NCI-H345 treated with DMSO at 0.1 percent for 48 hours (cell line): ENCODE measurements around the gene SYTL1.
"Not testable (repeated sequence)": the region's sequence is repeated elsewhere in the genome, so short reads cannot be mapped to it uniquely, and the experiment has no call there.

ENCODE experiments used
- DNase-seq: peaks from one replicate; lab custom pipeline; 2025; ENCODE audit not compliant: unreplicated experiment; lab: John Stamatoyannopoulos, UW

The SYTL1 gene

GRCh38 chr1:27381969-27382762 is 40.3 kb downstream of the SYTL1 start:
- DNase-seq: no peak

- DNase-seq: peak; percentile 11
Observed at GRCh38 chr1:27383039-27383605, 41.3 kb downstream of the SYTL1 start, which contains the start of gene CD164L2. CD164L2 (minus strand) TSS chr1:27383333; CDS start chr1:27383239, 94 bp downstream.

- no peak for DNase-seq
Observed at GRCh38 chr1:27383661-27384060, 41.8 kb downstream of the SYTL1 start.

- not testable (repeated sequence) for DNase-seq
Observed at GRCh38 chr1:27384797-27385196, 43.0 kb downstream of the SYTL1 start.

- DNase-seq: peak; percentile 75
Observed at GRCh38 chr1:27388337-27389005, 46.6 kb downstream of the SYTL1 start.

DNA sequence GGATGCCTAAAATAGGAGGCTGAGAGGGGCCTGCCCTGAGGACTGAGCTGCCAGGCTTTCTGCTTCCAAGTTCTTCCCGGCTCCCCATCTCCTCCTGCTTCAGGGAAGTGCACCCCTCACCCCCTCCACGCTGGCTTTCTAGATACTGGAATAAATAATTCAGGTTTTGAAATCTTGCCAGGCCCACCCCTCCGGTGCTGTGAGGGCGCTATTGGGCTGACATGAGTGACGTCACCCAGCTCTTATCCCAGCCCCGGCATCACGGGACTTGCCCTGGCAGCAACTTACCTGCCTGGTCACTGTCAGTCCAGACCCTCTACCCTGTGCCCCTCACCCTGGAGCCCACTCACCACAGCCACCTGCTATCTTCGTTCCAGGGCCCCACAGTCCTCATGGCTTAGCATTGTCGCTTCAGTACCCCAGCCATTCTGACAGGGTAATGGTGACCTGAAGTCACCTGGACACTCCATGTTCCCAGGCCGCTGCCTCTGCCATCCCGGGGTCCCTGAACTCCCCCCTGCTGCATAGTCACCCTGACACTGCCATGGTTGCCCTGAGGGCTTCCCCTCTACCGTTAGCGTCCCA is 49.8 kb downstream of the SYTL1 start:
- peak; percentile 6 for DNase-seq

GRCh38 chr1:27392096-27392777 is 50.4 kb downstream of the SYTL1 start, which contains the start of gene GPR3:
GPR3 (plus strand) TSS chr1:27392622; CDS start chr1:27393799, 1,177 bp downstream.
- DNase-seq: peak; percentile 91

GRCh38 chr1:27392778-27393635 is 51.2 kb downstream of the SYTL1 start:
- DNase-seq: no peak

GRCh38 chr1:27393641-27394281 is 51.9 kb downstream of the SYTL1 start:
- no peak for DNase-seq

DNA sequence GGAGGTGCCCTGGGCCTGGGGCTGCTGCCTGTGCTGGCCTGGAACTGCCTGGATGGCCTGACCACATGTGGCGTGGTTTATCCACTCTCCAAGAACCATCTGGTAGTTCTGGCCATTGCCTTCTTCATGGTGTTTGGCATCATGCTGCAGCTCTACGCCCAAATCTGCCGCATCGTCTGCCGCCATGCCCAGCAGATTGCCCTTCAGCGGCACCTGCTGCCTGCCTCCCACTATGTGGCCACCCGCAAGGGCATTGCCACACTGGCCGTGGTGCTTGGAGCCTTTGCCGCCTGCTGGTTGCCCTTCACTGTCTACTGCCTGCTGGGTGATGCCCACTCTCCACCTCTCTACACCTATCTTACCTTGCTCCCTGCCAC is 52.4 kb downstream of the SYTL1 start:
- no peak for DNase-seq

DNA sequence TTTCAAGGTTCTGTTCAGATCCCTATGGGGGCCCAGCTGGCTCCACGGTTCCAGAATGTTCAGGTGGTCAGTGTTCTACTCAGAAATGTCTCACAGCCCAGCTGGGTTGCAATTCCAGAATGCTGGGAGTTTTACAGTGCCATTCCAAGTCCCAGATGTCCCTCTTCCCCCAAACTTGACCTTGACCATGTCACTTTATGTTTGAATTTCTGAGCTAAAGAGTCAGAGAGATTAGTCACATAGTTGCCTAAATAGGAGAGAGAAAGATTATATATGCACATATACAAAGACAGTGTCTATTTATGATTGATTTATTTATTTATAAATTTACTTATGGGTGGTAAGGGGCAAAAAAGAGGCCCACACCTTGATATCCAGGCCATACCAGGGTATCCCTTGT is 53.1 kb downstream of the SYTL1 start:
- no peak for DNase-seq

GRCh38 chr1:27395441-27396195 is 53.8 kb downstream of the SYTL1 start:
- DNase-seq: peak; percentile 33

DNA sequence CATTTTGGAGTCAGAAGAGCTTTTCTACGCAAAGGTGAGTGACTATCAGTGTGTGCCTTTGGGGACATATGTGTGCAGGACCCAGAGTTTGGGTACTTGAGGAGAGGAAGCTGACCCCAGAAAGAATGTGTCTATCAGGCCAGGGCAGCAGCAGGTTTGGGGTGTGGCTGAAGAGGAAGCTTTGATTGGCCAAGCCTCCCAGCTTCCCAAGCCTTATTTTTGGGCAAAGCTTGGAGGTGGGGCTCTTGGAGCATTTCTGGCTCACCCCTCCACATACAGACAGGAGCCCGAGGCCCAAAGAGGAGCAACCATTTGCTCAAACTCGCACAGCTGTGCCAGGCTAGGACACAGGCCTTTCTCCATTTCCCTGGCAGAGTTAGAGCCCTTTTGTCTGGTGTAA is 55.3 kb downstream of the SYTL1 start:
- DNase-seq: no peak

- no peak for DNase-seq
Observed at GRCh38 chr1:27397749-27398148, 55.9 kb downstream of the SYTL1 start.

DNA sequence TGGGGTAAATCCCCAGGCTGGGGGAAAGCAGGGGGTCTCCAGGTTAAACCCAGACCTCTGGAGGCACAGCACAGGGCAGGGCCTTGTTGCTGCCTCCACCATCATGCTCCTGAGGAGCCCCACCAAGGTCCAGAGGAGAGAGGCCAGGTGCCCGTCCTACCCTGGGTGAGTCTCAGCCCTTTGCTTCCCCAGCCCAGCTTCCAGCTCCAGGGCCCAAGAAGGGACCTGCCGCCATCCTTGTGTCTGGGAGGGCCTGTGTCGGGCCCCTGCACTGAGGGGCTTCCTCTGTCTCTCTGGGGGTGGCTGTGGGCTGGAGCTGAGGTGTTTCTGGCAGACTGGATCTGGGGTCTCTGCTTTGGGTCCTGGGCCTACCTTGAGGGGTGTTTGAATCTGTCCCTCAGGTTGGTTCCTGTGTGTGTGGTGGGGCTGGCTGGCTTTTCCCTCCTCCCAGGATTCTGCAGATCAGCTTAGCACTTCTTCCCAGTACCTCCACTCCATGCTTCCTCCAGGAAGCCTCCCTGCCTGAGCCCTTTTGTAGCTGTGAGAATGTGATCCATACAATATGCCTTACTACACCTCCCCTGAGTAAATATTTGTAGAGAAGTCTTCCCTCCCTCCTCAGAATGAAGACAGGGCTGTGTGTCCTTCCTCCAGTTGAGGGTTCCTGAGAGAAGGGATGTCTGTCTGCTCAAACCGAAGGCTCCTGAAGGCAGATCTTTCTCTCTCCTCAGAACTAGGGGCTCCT is 56.8 kb downstream of the SYTL1 start:
- no peak for DNase-seq

GRCh38 chr1:27399251-27400025 is 57.6 kb downstream of the SYTL1 start:
- DNase-seq: no peak
